T-cell (primary cell): ENCODE data around the gene BCL2. TPM values are rescaled to one million over a fixed set of nuclear protein-coding genes. Genes with fewer than 3 reads are reported as not detected.
"Not testable (repeated sequence)": the region's sequence is repeated elsewhere in the genome, so short reads cannot be mapped to it uniquely, and the experiment has no call there.

Experiments used
- ATAC-seq, 4 experiments: fragments of 200-7000 bp in 3 of 4; fragments of 150-1000 bp in 1 of 4; cut with Tn5 transposase; replicated peaks in 1 of 4; 1 replicate in 3 of 4; 2 replicates in 1 of 4; pipeline ENCODE4 v1.10.0; 2021; ENCODE audit warnings: moderate library complexity in 3 of 4, mild to moderate bottlenecking in 2 of 4, moderate number of reproducible peaks in 1 of 4
- CTCF ChIA-PET, 2 donors: fragments of 300-600 bp; sonication (Branson Sonifier 250); formaldehyde crosslinking; loops; one replicate each; lab custom pipeline; 2022; ENCODE audit warnings: antibody characterized with exemption in 2 of 2; lab: Charles Lee
- POLR2A ChIA-PET, 2 donors: fragments of 300-600 bp; sonication (Branson Sonifier 250); formaldehyde crosslinking; loops; one replicate each; lab custom pipeline; 2022; ENCODE audit warnings: antibody characterized with exemption in 2 of 2; lab: Charles Lee
- DNase-seq, 35 experiments: peaks; one replicate each; pipeline versions ENCODE4 v3.0.0 to v3.0.0-alpha.2; 2013 to 2023
- H3K27ac ChIP-seq: one replicate; pipeline ENCODE4 v1.5.1; 2013; ENCODE audit warnings: low read length
- H3K27me3 ChIP-seq, 2 experiments: replicated peaks in 1 of 2; 1 replicate in 1 of 2; 2 replicates in 1 of 2; pipeline versions ENCODE4 v1.6.1 to v1.7.0; 2013; ENCODE audit warnings: low read length in 1 of 2, mixed read lengths in 1 of 2; ENCODE audit not compliant: control insufficient read depth in 2 of 2, insufficient read depth in 2 of 2; ENCODE audit errors: extremely low read depth in 1 of 2
- H3K36me3 ChIP-seq, 2 donors: 1 replicate in 1 of 2; 2 replicates in 1 of 2; pipeline versions ENCODE4 v1.6.1 to v1.7.0; 2013; ENCODE audit warnings: low read length in 1 of 2; ENCODE audit not compliant: control insufficient read depth in 2 of 2, insufficient read depth in 1 of 2; ENCODE audit errors: extremely low read depth in 1 of 2
- H3K4me1 ChIP-seq, 2 experiments: 1 replicate in 1 of 2; 2 replicates in 1 of 2; pipeline versions ENCODE4 v1.6.1 to v1.7.0; 2013; ENCODE audit warnings: low read length in 2 of 2, mixed read lengths in 1 of 2; ENCODE audit not compliant: insufficient read depth in 2 of 2, control insufficient read depth in 1 of 2; ENCODE audit errors: extremely low read depth in 1 of 2
- H3K4me3 ChIP-seq, 2 donors: 1 replicate in 1 of 2; 2 replicates in 1 of 2; pipeline versions ENCODE4 v1.5.1 to v1.7.0; 2013; ENCODE audit warnings: mild to moderate bottlenecking in 2 of 2, low read length in 1 of 2, moderate library complexity in 1 of 2; ENCODE audit not compliant: control insufficient read depth in 1 of 2; ENCODE audit errors: extremely low read depth in 1 of 2
- H3K9me3 ChIP-seq: 2 replicates; pipeline ENCODE4 v1.7.0; 2013
- H3K27ac Mint-ChIP-seq, 2 donors: one replicate each; pipeline ENCODE4 v1.8.0; 2020 to 2021; ENCODE audit warnings: mild to moderate bottlenecking in 2 of 2, mixed read lengths in 2 of 2
- H3K27me3 Mint-ChIP-seq, 2 donors: one replicate each; pipeline ENCODE4 v1.8.0; 2021 to 2022; ENCODE audit warnings: mixed read lengths in 2 of 2
- H3K36me3 Mint-ChIP-seq: one replicate; pipeline ENCODE4 v1.8.0; 2021; ENCODE audit warnings: mixed read lengths
- H3K4me1 Mint-ChIP-seq, 3 donors: one replicate each; pipeline ENCODE4 v1.8.0; 2020 to 2022; ENCODE audit warnings: mixed read lengths in 3 of 3, mild to moderate bottlenecking in 1 of 3
- H3K4me3 Mint-ChIP-seq, 3 donors: one replicate each; pipeline ENCODE4 v1.8.0; 2020 to 2022; ENCODE audit warnings: mild to moderate bottlenecking in 3 of 3, mixed read lengths in 3 of 3, moderate library complexity in 3 of 3
- H3K9me3 Mint-ChIP-seq, 3 donors: one replicate each; pipeline ENCODE4 v1.8.0; 2020 to 2022; ENCODE audit warnings: mixed read lengths in 3 of 3
- WGBS: methylation state at CpG from one replicate; pipeline ENCODE4 v1.1.5; 2013; ENCODE audit warnings: missing lambda C conversion rate; ENCODE audit not compliant: insufficient coverage; 5-methylcytosine and 5-hydroxymethylcytosine counted together
- total RNA-seq, 35 experiments: library from RNA in 6 of 35; stranded (reverse) in 6 of 35; fragments of 120-200 nt in 1 of 35; gene quantifications; one replicate each; pipeline versions ENCODE4 v1.2.1 to v1.2.4 and lab custom pipeline; 2013 to 2026

BCL2 gene
- total RNA-seq, 5 donors from 2014 or later (not counting 1 experiment from before 2014, with no cell fraction given) = 113 to 201 (median 123) TPM

- peak overlapping the region; percentile 29 for H3K27ac ChIP-seq
- Mint-ChIP-seq H3K4me1 (peaks cover 44 to 45% (median 44%) of the 10 kb centered on the region in 3 donors), H3K36me3 (peaks cover 22% of the 10 kb centered on the region), H3K27me3 (no peaks in the 10 kb centered on the region), H3K9me3 (peaks cover 0 to 5% (median 0%) of the 10 kb centered on the region in 3 donors), H3K27ac (peak overlapping the region; percentile 0 to 9), H3K4me3 (no peak overlapping the region)
- 0% methylated on average over 1 of the region's 2 CpGs for WGBS
- no peaks in the 10 kb centered on the region for H3K27me3 ChIP-seq
- H3K4me1 ChIP-seq = peaks cover 7 to 33% of the 10 kb centered on the region in 2 experiments
- H3K4me3 ChIP-seq = no peak overlapping the region
- ChIA-PET POLR2A (interaction anchor here in 1 of 2 donors (0.6 to 0.9 kb wide), 4 partner anchors 38 to 75 kb away, joined by 3 to 6 read pairs (median 4); no protein-coding TSS in a partner anchor), CTCF (interaction anchor here (0.7 to 1.2 kb wide), 7 partner anchors 10 to 348 kb away, joined by 3 to 5 read pairs (median 4); no protein-coding TSS in a partner anchor)
- H3K9me3 ChIP-seq = no peaks in the 10 kb centered on the region
- DNase-seq (peak in 34 of 35 experiments; percentile 16 to 66 (median 51)), ATAC-seq (peak in 2 of 4 experiments; percentile 9 to 11)
- peaks cover 0 to 8% of the 10 kb centered on the region in 2 donors for H3K36me3 ChIP-seq
Observed at GRCh38 chr18:63363951-63364350, 44.4 kb upstream of the BCL2 start.

GRCh38 chr18:63363420-63363819 is 43.9 kb upstream of the BCL2 start:
- peaks cover 38 to 40% (median 39%) of the 10 kb centered on the region in 3 donors for H3K4me1 Mint-ChIP-seq
- H3K27ac Mint-ChIP-seq = peak overlapping the region; percentile 0 to 9
- H3K4me3 ChIP-seq, H3K36me3 ChIP-seq, H3K4me3 Mint-ChIP-seq, H3K27me3 Mint-ChIP-seq, H3K9me3 ChIP-seq, ATAC-seq, H3K27me3 ChIP-seq, DNase-seq, H3K9me3 Mint-ChIP-seq: not testable (repeated sequence)
- peaks cover 7 to 33% of the 10 kb centered on the region in 2 experiments for H3K4me1 ChIP-seq
- peaks cover 22% of the 10 kb centered on the region for H3K36me3 Mint-ChIP-seq
- WGBS = no CpG with 5 or more reads among the region's 2 CpGs
- ChIA-PET POLR2A (interaction anchor here in 1 of 2 donors (0.6 to 0.9 kb wide), 3 partner anchors 48 to 346 kb away, joined by 3 to 6 read pairs (median 3); no protein-coding TSS in a partner anchor), CTCF (interaction anchor here (0.7 to 1.2 kb wide), 6 partner anchors 10 to 347 kb away, joined by 3 to 5 read pairs (median 4); no protein-coding TSS in a partner anchor)
- peak overlapping the region; percentile 29 for H3K27ac ChIP-seq

- Mint-ChIP-seq H3K27me3 (no peaks in the 10 kb centered on the region), H3K9me3 (no peaks in the 10 kb centered on the region), H3K27ac (no peak overlapping the region), H3K4me3 (no peak overlapping the region), H3K36me3 (peaks cover 39% of the 10 kb centered on the region), H3K4me1 (no peaks in the 10 kb centered on the region)
- POLR2A ChIA-PET = no interaction called here
- peaks cover 4 to 38% of the 10 kb centered on the region in 2 donors for H3K36me3 ChIP-seq
- CTCF ChIA-PET = interaction anchor here in 1 of 2 donors (0.5 to 0.7 kb wide), 3 partner anchors 81 to 344 kb away, joined by 3 to 4 read pairs (median 4); no protein-coding TSS in a partner anchor
- H3K9me3 ChIP-seq = no peaks in the 10 kb centered on the region
- no peak overlapping the region for H3K4me3 ChIP-seq
- no peaks in the 10 kb centered on the region for H3K4me1 ChIP-seq
- DNase-seq = no peak
- WGBS = no CpG with 5 or more reads among the region's 7 CpGs
- H3K27ac ChIP-seq = no peak overlapping the region
- ATAC-seq = no peak
- H3K27me3 ChIP-seq = no peaks in the 10 kb centered on the region
Observed at GRCh38 chr18:63356272-63356896, 36.8 kb upstream of the BCL2 start.

GRCh38 chr18:63350230-63350629 is 30.7 kb upstream of the BCL2 start:
- ATAC-seq (no peak), DNase-seq (no peak)
- Mint-ChIP-seq H3K4me1 (peaks cover 0 to 2% (median 0%) of the 10 kb centered on the region in 3 donors), H3K27me3 (no peaks in the 10 kb centered on the region), H3K4me3 (no peak overlapping the region), H3K27ac (no peak overlapping the region), H3K36me3 (peaks cover 61% of the 10 kb centered on the region), H3K9me3 (no peaks in the 10 kb centered on the region)
- CTCF ChIA-PET = no interaction called here
- Histone ChIP-seq H3K27me3 (no peaks in the 10 kb centered on the region), H3K36me3 (peaks cover under 1 to 64% of the 10 kb centered on the region in 2 donors), H3K27ac (no peak overlapping the region), H3K4me1 (no peaks in the 10 kb centered on the region), H3K9me3 (no peaks in the 10 kb centered on the region), H3K4me3 (no peak overlapping the region)
- no CpG with 5 or more reads among the region's 2 CpGs for WGBS
- POLR2A ChIA-PET = no interaction called here

GRCh38 chr18:63348508-63349136 is 29.1 kb upstream of the BCL2 start:
- no peaks in the 10 kb centered on the region for H3K9me3 ChIP-seq
- WGBS = 92% methylated on average over 2 of the region's 7 CpGs
- ChIA-PET CTCF (no interaction called here), POLR2A (interaction anchor here in 1 of 2 donors (0.6 kb wide), 1 partner anchor 64 kb away, joined by 4 read pairs; no protein-coding TSS in a partner anchor)
- Mint-ChIP-seq H3K27me3 (no peaks in the 10 kb centered on the region), H3K27ac (no peak overlapping the region), H3K4me1 (peaks cover 0 to 6% (median 2%) of the 10 kb centered on the region in 3 donors), H3K36me3 (peaks cover 62% of the 10 kb centered on the region), H3K9me3 (no peaks in the 10 kb centered on the region), H3K4me3 (no peak overlapping the region)
- no peaks in the 10 kb centered on the region for H3K27me3 ChIP-seq
- H3K36me3 ChIP-seq = peaks cover 5 to 65% of the 10 kb centered on the region in 2 donors
- DNase-seq (no peak), ATAC-seq (no peak)
- H3K27ac ChIP-seq = no peak overlapping the region
- H3K4me1 ChIP-seq = no peaks in the 10 kb centered on the region
- H3K4me3 ChIP-seq = no peak overlapping the region

- no peak overlapping the region for H3K27ac Mint-ChIP-seq
- no peak for ATAC-seq
Observed at GRCh38 chr18:63346480-63347183, 27.1 kb upstream of the BCL2 start.

More at GRCh38 chr18:63346480-63347183, 27.1 kb upstream of the BCL2 start:
- Mint-ChIP-seq H3K4me1 (peaks cover 2 to 6% (median 2%) of the 10 kb centered on the region in 3 donors), H3K4me3 (no peak overlapping the region), H3K36me3 (peaks cover 63% of the 10 kb centered on the region), H3K27me3 (no peaks in the 10 kb centered on the region), H3K9me3 (no peaks in the 10 kb centered on the region)
- ChIA-PET CTCF (interaction anchor here in 1 of 2 donors (0.7 kb wide), 1 partner anchor 22 kb away, joined by 7 read pairs; no protein-coding TSS in a partner anchor), POLR2A (no interaction called here)
- H3K4me1 ChIP-seq = no peaks in the 10 kb centered on the region
- H3K9me3 ChIP-seq = no peaks in the 10 kb centered on the region
- peaks cover 5 to 66% of the 10 kb centered on the region in 2 donors for H3K36me3 ChIP-seq
- WGBS = 91% methylated on average over 7 of the region's 7 CpGs
- H3K4me3 ChIP-seq = no peak overlapping the region
- DNase-seq = no peak
- no peak overlapping the region for H3K27ac ChIP-seq
- no peaks in the 10 kb centered on the region for H3K27me3 ChIP-seq
